DND-41 (cell line): Measurements from ENCODE around the gene BDNF.
"Not testable (repeated sequence)": the region's sequence is repeated elsewhere in the genome, so short reads cannot be mapped to it uniquely, and the experiment has no call there.

Source experiments
- ATAC-seq: fragments of 200-7000 bp; cut with Tn5 transposase; 3 replicates; pipeline ENCODE4 v1.9.1; 2021; ENCODE audit warnings: low read depth; ENCODE audit not compliant: insufficient read depth
- DNase-seq: peaks from one replicate; pipeline ENCODE4 v3.0.0-alpha.2; 2020
- H2AFZ ChIP-seq: 2 replicates; pipeline ENCODE4 v1.6.0; 2012; ENCODE audit warnings: low read depth, low read length
- H3K27ac ChIP-seq: 2 replicates; pipeline ENCODE4 v1.5.1; 2012; ENCODE audit warnings: low read length, inconsistent platforms
- H3K27me3 ChIP-seq: fragments of 200-600 bp; sonication (generic); 2 replicates; pipeline ENCODE4 v1.6.0; 2012; ENCODE audit warnings: low read length, mild to moderate bottlenecking, inconsistent platforms; ENCODE audit not compliant: insufficient read depth, poor library complexity
- H3K36me3 ChIP-seq: 2 replicates; pipeline ENCODE4 v1.5.1; 2012; ENCODE audit warnings: low read length, inconsistent platforms; ENCODE audit not compliant: insufficient read depth
- H3K4me1 ChIP-seq: 2 replicates; pipeline ENCODE4 v1.5.1; 2012; ENCODE audit warnings: mild to moderate bottlenecking, low read length; ENCODE audit not compliant: insufficient read depth
- H3K4me2 ChIP-seq: 2 replicates; pipeline ENCODE4 v1.6.0; 2012; ENCODE audit warnings: mild to moderate bottlenecking, moderate library complexity, low read length, inconsistent platforms; ENCODE audit not compliant: insufficient read depth
- H3K4me3 ChIP-seq, 2 experiments: fragments of 200-600 bp in 1 of 2; shearing (Covaris generic) in 1 of 2; 2 replicates each; pipeline ENCODE4 v1.5.1; 2012 to 2016; ENCODE audit warnings: inconsistent platforms in 2 of 2, low read length in 2 of 2, mild to moderate bottlenecking in 2 of 2, low read depth in 1 of 2, moderate library complexity in 1 of 2
- H3K79me2 ChIP-seq: 2 replicates; pipeline ENCODE4 v1.6.0; 2012; ENCODE audit warnings: low read length, inconsistent platforms; ENCODE audit not compliant: insufficient read depth
- H3K9ac ChIP-seq: 2 replicates; pipeline ENCODE4 v1.6.0; 2012; ENCODE audit warnings: low read depth, mild to moderate bottlenecking, inconsistent platforms, low read length, moderate library complexity
- H3K9me3 ChIP-seq: 2 replicates; pipeline ENCODE4 v1.5.1; 2012; ENCODE audit warnings: low read length, moderate library complexity, mild to moderate bottlenecking, inconsistent platforms; ENCODE audit not compliant: insufficient read depth, severe bottlenecking
- H4K20me1 ChIP-seq: 2 replicates; pipeline ENCODE4 v1.6.0; 2012; ENCODE audit warnings: low read length; ENCODE audit not compliant: insufficient read depth
- EZH2 ChIP-seq: IDR thresholded peaks from 3 replicates; pipeline ENCODE4 v1.6.1; 2012; ENCODE audit warnings: borderline replicate concordance, low read depth, mild to moderate bottlenecking, moderate library complexity, low read length, inconsistent platforms; ENCODE audit not compliant: severe bottlenecking
- TF ChIP-seq, protein P1 (sequence below): IDR thresholded peaks from 2 replicates; pipeline ENCODE4 v1.5.1; 2012; ENCODE audit warnings: borderline replicate concordance, low read length, moderate library complexity, mild to moderate bottlenecking; ENCODE audit not compliant: poor library complexity, severe bottlenecking; ENCODE audit errors: extremely low read depth

Gene BDNF

DNA sequence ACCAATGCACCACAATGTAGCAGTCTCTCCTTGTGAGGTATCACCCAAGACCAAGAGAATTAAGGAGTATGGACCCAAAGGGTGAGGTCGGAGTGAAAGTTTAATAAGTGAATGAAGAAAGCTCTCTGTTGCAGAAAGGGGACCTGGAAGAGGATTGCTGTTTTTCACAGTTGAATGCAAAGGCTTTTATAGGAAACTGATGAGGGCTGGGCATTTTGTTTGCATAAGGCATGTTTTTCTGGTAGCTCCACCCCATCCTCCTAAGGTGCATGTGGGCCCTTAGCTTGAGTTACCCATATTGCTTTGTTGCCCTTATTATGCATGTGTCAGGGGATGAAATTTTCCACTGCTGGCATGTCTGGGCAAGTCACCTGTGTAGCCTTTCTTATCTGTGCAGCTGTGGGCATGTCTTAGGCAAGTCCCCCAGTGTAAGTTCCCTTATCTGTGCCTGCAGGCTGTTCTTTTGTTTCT lies 64.7 kb downstream of the BDNF start:
- Histone ChIP-seq H3K27ac (no peak overlapping the region), H4K20me1 (no peaks in the 10 kb centered on the region), H3K9me3 (peaks cover 2% of the 10 kb centered on the region), H2AFZ (no peak overlapping the region), H3K4me1 (no peaks in the 10 kb centered on the region), H3K36me3 (no peaks in the 10 kb centered on the region), H3K4me3 (no peak overlapping the region), H3K9ac (no peak overlapping the region), H3K79me2 (no peaks in the 10 kb centered on the region), H3K27me3 (no peaks in the 10 kb centered on the region), H3K4me2 (no peak overlapping the region)
- DNase-seq: no peak
- TF ChIP-seq, protein P1, sequence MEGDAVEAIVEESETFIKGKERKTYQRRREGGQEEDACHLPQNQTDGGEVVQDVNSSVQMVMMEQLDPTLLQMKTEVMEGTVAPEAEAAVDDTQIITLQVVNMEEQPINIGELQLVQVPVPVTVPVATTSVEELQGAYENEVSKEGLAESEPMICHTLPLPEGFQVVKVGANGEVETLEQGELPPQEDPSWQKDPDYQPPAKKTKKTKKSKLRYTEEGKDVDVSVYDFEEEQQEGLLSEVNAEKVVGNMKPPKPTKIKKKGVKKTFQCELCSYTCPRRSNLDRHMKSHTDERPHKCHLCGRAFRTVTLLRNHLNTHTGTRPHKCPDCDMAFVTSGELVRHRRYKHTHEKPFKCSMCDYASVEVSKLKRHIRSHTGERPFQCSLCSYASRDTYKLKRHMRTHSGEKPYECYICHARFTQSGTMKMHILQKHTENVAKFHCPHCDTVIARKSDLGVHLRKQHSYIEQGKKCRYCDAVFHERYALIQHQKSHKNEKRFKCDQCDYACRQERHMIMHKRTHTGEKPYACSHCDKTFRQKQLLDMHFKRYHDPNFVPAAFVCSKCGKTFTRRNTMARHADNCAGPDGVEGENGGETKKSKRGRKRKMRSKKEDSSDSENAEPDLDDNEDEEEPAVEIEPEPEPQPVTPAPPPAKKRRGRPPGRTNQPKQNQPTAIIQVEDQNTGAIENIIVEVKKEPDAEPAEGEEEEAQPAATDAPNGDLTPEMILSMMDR: no peak
- no peak for TF ChIP-seq EZH2
- no peak for ATAC-seq

DNA sequence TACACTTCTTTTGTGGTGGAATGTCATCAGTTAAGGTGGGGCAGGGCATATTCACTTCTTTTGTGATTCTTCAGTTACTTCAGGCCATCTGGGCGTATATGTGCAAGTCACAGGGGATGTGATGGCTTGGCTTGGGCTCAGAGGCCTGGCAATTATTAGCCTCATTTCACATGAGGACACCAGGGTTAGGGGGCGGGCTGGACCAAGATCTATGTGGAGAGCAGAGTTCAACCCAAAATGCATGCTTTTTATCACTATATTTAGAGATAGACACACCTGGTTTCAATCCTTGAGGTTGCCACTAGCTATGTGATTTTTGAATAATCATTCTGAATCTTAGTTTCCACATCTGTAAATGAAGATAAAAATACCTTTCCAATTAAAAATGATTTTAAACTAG lies 65.5 kb downstream of the BDNF start:
- H3K36me3 ChIP-seq, DNase-seq, H2AFZ ChIP-seq, ATAC-seq, H3K9ac ChIP-seq, H3K27ac ChIP-seq, H3K4me1 ChIP-seq, H3K4me2 ChIP-seq, H4K20me1 ChIP-seq, H3K27me3 ChIP-seq, H3K4me3 ChIP-seq, H3K79me2 ChIP-seq, H3K9me3 ChIP-seq: not testable (repeated sequence)

DNA sequence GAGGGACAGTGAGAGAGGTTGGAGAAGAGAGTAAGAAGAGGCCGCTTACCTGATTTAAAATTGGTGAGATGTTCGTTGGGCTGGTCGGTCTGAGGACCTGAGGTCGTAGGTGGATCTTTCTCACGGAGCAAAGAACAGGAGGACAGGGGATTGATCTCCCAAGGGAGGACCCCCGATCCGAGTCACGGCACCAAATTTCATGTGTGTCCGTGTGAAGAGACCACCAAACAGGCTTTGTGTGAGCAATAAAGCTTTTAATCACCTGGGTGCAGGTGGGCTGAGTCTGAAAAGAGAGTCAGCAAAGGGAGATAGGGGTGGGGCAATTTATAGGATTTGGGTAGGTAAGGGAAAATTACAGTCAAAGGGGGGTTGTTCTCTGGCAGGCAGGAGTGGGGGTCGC lies 66.0 kb downstream of the BDNF start:
- not testable (repeated sequence) for H3K79me2 ChIP-seq, H3K9me3 ChIP-seq, H3K9ac ChIP-seq, H3K27ac ChIP-seq, H3K27me3 ChIP-seq, DNase-seq, ATAC-seq, H3K36me3 ChIP-seq, H3K4me1 ChIP-seq, H3K4me2 ChIP-seq, H4K20me1 ChIP-seq, H2AFZ ChIP-seq, H3K4me3 ChIP-seq

DNA sequence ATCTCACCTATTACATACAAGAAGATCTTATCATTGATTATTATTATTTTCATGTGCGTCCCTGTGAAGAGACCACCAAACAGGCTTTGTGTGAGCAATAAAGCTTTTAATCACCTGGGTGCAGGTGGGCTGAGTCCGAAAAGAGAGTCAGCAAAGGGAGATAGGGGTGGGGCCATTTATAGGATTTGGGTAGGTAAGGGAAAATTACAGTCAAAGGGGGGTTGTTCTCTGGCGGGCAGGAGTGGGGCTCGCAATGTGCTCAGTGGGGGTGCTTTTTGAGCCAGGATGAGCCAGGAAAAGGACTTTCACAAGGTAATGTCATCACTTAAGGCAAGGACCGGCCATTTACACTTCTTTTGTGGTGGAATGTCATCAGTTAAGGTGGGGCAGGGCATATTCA lies 71.2 kb downstream of the BDNF start:
- H2AFZ ChIP-seq, DNase-seq, H3K36me3 ChIP-seq, H4K20me1 ChIP-seq, H3K4me2 ChIP-seq, H3K27ac ChIP-seq, H3K4me1 ChIP-seq, H3K9ac ChIP-seq, H3K79me2 ChIP-seq, H3K4me3 ChIP-seq, ATAC-seq, H3K27me3 ChIP-seq, H3K9me3 ChIP-seq: not testable (repeated sequence)

DNA sequence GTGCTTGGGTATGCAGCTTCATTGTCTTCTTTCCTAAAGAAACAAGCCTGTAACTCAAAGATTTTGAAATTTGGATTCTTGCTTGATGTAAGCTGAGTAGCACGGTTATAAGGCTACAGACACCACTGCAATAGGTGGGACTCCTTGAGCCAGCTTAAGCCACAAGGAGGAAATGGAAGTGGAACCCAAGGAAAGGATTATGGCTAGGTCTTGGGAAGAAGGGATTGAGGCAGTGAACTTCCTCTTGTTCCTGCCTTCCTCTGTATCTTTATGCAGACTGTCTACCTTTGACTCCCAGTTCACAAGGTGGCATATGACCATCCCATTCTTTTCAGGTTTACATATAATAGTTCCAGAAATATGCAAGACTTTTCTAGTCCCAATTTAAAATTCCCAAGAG lies 72.3 kb downstream of the BDNF start:
- Histone ChIP-seq H4K20me1 (no peaks in the 10 kb centered on the region), H3K9me3 (no peaks in the 10 kb centered on the region), H3K36me3 (no peaks in the 10 kb centered on the region), H3K27me3 (no peaks in the 10 kb centered on the region), H3K9ac (no peak overlapping the region), H3K27ac (no peak overlapping the region), H3K79me2 (no peaks in the 10 kb centered on the region), H3K4me1 (no peaks in the 10 kb centered on the region), H3K4me3 (no peak overlapping the region), H2AFZ (no peak overlapping the region), H3K4me2 (no peak overlapping the region)
- TF ChIP-seq EZH2: no peak
- TF ChIP-seq, protein P1: no peak
- DNase-seq (no peak), ATAC-seq (no peak)
